Type B pancreatic cell (in vitro differentiated cells): ENCODE results near the gene SHD. TPM values are rescaled to one million over a fixed set of nuclear protein-coding genes. Genes with fewer than 3 reads are reported as not detected.

Source experiments
- DNase-seq: peaks from one replicate; pipeline ENCODE4 v3.0.0; 2021; ENCODE audit warnings: mixed read lengths; ENCODE audit not compliant: unreplicated experiment; ENCODE audit errors: extremely low spot score
- H3K27ac Mint-ChIP-seq: 2 replicates; pipeline ENCODE4 v1.8.0; 2021; ENCODE audit warnings: mild to moderate bottlenecking, mixed read lengths
- H3K27me3 Mint-ChIP-seq: 2 replicates; pipeline ENCODE4 v1.8.0; 2021; ENCODE audit warnings: mixed read lengths
- H3K36me3 Mint-ChIP-seq: 2 replicates; pipeline ENCODE4 v1.8.0; 2021; ENCODE audit warnings: mixed read lengths
- H3K4me1 Mint-ChIP-seq: one replicate; pipeline ENCODE4 v1.8.0; 2021; ENCODE audit warnings: mixed read lengths; ENCODE audit not compliant: unreplicated experiment
- H3K4me3 Mint-ChIP-seq: 2 replicates; pipeline ENCODE4 v1.8.0; 2021; ENCODE audit warnings: mild to moderate bottlenecking, mixed read lengths
- H3K9me3 Mint-ChIP-seq: 2 replicates; pipeline ENCODE4 v1.8.0; 2021; ENCODE audit warnings: mixed read lengths
- total RNA-seq: library from RNA; stranded (reverse); gene quantifications from 2 replicates; pipeline ENCODE4 v1.2.1, GENCODE V29; 2021; ENCODE audit warnings: low replicate concordance
- TF ChIP-seq, protein P1 (sequence below): fragments of 200-600 bp; sonication (generic); conservative IDR thresholded peaks from 2 replicates; pipeline ENCODE4 v1.5.0; 2021; ENCODE audit warnings: antibody characterized with exemption, mild to moderate bottlenecking

Gene SHD
- total RNA-seq, 1 donor from 2014 or later = 6.1 TPM

DNA sequence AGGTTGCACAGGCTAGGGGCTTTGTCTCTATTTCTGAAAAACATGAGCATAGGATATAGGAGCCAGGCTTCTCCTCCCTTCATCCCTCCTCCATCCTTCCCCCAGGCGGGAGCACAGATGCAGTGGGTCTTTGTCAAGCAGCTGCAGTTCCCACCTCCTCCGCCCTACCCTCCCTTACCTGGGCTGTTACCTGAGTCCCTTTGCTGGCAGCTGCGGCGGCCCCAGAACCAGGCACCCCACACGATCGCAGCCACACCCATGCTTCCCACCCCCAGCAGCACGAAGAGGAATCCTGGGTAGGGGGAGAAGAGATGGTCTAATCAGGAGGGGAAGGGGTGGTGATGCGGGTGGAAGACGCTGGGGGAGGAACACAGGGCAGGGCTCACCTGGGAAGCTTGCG is 15.3 kb downstream of the SHD start:
- Mint-ChIP-seq H3K36me3 (no peaks in the 10 kb centered on the region), H3K27me3 (no peaks in the 10 kb centered on the region), H3K4me1 (peaks cover 4% of the 10 kb centered on the region), H3K4me3 (no peak overlapping the region), H3K27ac (no peak overlapping the region), H3K9me3 (no peaks in the 10 kb centered on the region)
- DNase-seq = no peak
- TF ChIP-seq, protein P1, sequence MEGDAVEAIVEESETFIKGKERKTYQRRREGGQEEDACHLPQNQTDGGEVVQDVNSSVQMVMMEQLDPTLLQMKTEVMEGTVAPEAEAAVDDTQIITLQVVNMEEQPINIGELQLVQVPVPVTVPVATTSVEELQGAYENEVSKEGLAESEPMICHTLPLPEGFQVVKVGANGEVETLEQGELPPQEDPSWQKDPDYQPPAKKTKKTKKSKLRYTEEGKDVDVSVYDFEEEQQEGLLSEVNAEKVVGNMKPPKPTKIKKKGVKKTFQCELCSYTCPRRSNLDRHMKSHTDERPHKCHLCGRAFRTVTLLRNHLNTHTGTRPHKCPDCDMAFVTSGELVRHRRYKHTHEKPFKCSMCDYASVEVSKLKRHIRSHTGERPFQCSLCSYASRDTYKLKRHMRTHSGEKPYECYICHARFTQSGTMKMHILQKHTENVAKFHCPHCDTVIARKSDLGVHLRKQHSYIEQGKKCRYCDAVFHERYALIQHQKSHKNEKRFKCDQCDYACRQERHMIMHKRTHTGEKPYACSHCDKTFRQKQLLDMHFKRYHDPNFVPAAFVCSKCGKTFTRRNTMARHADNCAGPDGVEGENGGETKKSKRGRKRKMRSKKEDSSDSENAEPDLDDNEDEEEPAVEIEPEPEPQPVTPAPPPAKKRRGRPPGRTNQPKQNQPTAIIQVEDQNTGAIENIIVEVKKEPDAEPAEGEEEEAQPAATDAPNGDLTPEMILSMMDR = no peak

- no peak for DNase-seq
- TF ChIP-seq, protein P1 = no peak
- Mint-ChIP-seq H3K4me3 (no peak overlapping the region), H3K36me3 (no peaks in the 10 kb centered on the region), H3K27ac (no peak overlapping the region), H3K4me1 (peaks cover under 1% of the 10 kb centered on the region), H3K9me3 (no peaks in the 10 kb centered on the region), H3K27me3 (no peaks in the 10 kb centered on the region)
These were observed 17.1 kb downstream of the SHD start for GRCh38 chr19:4295972-4296771.

GRCh38 chr19:4297901-4298809 is 19.1 kb downstream of the SHD start:
- H3K9me3 Mint-ChIP-seq = no peaks in the 10 kb centered on the region
- no peak overlapping the region for H3K4me3 Mint-ChIP-seq
- peaks cover 6% of the 10 kb centered on the region for H3K4me1 Mint-ChIP-seq
- H3K27me3 Mint-ChIP-seq = no peaks in the 10 kb centered on the region
- TF ChIP-seq, protein P1 = no peak
- no peak overlapping the region for H3K27ac Mint-ChIP-seq
- H3K36me3 Mint-ChIP-seq = no peaks in the 10 kb centered on the region
- no peak for DNase-seq

DNA sequence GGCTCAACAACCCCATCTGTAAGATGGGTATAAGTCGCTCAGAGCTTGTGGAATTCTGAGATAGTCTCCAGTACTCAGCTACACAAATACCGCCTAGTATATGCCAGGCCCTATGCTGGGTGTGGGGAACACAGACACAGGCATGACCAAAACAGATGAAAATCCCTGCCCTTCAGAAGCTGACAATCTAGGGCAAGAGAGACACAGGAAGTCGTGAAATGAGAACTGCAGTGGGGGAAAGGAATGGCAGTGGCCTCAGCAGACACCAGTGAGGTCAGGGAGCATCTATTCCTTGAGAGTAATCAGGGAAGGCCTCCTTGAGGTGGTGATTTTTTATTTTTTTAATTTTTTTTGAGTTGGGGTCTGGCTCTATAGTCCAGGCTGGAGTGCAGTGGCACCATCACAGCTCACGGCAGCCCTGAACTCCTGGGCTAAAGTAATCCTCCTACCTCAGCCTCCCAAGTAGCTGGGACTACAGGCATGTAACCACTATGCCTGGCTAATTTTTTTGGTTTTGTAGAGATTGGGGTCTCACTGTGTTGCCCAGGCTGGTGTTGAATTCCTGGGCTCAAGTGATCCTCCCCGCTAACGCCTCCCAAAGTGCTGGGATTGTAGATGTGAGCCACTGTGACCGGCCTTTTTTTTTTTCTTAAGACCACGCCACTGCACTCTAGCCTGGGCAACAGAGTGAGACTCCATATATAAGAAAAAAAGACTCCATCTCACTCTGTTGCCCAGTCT is 19.9 kb downstream of the SHD start:
- no peak for DNase-seq
- Mint-ChIP-seq H3K27me3 (no peaks in the 10 kb centered on the region), H3K36me3 (no peaks in the 10 kb centered on the region), H3K9me3 (no peaks in the 10 kb centered on the region), H3K27ac (no peak overlapping the region), H3K4me3 (no peak overlapping the region), H3K4me1 (peaks cover 6% of the 10 kb centered on the region)
- TF ChIP-seq, protein P1 = no peak

- no peaks in the 10 kb centered on the region for H3K27me3 Mint-ChIP-seq
- no peaks in the 10 kb centered on the region for H3K9me3 Mint-ChIP-seq
- H3K4me3 Mint-ChIP-seq = no peak overlapping the region
- TF ChIP-seq, protein P1 = no peak
- H3K4me1 Mint-ChIP-seq = peaks cover 6% of the 10 kb centered on the region
- no peak overlapping the region for H3K27ac Mint-ChIP-seq
- no peak for DNase-seq
- H3K36me3 Mint-ChIP-seq = no peaks in the 10 kb centered on the region
These were observed 21.5 kb downstream of the SHD start for GRCh38 chr19:4300589-4300988.
